B cell (primary cell): ENCODE measurements around the gene MEIOB. TPM values are rescaled to one million over a fixed set of nuclear protein-coding genes. Genes with fewer than 3 reads are reported as not detected.

Experiments used
- polyA plus RNA-seq: library from polyadenylated mRNA; depleted of rRNA; stranded (reverse); fragments of >200 nt; gene quantifications from 2 replicates; pipeline ENCODE4 v1.2.3, GENCODE V29; 2012
- total RNA-seq, 2 donors: library from RNA; stranded (reverse); fragments of 120-200 nt in 1 of 2; gene quantifications; 1 replicate in 1 of 2; 2 replicates in 1 of 2; pipeline versions ENCODE4 v1.2.3 to v1.2.4, GENCODE V29; 2013 to 2022

Gene MEIOB
- total and polyA plus RNA-seq, 2 donors (not counting 1 experiment from before 2014, with no cell fraction given) = not detected

Other genes with a start within 250 kb of the MEIOB start
- gene JPT2, start 193.9 kb downstream of the MEIOB start, total RNA-seq = 42.1 and 45.7 TPM in 2 replicates
- 7.6 and 10.7 TPM in 2 replicates for gene JPT2, start 193.9 kb downstream of the MEIOB start, polyA plus RNA-seq
- 340 and 348 TPM in 2 replicates for gene MAPK8IP3, start 166.0 kb downstream of the MEIOB start, total RNA-seq
- 249 and 320 TPM in 2 replicates for gene MAPK8IP3, start 166.0 kb downstream of the MEIOB start, polyA plus RNA-seq
- gene NME3, start 100.6 kb downstream of the MEIOB start, total RNA-seq = 57.3 and 63.2 TPM in 2 replicates
- gene NME3, start 100.6 kb downstream of the MEIOB start, polyA plus RNA-seq = 99.0 and 150 TPM in 2 replicates
- gene EME2, start 99.4 kb downstream of the MEIOB start, total RNA-seq = 42.5 and 43.9 TPM in 2 replicates
- gene EME2, start 99.4 kb downstream of the MEIOB start, polyA plus RNA-seq = 34.6 and 44.1 TPM in 2 replicates
- gene MRPS34, start 99.0 kb downstream of the MEIOB start, total RNA-seq = 44.6 and 54.5 TPM in 2 replicates
- gene MRPS34, start 99.0 kb downstream of the MEIOB start, polyA plus RNA-seq = 34.4 and 55.2 TPM in 2 replicates
- 91.2 and 95.5 TPM in 2 replicates for gene SPSB3, start 89.6 kb downstream of the MEIOB start, total RNA-seq
- gene SPSB3, start 89.6 kb downstream of the MEIOB start, polyA plus RNA-seq = 255 and 264 TPM in 2 replicates
- 50.2 and 52.6 TPM in 2 replicates for gene NUBP2, start 89.2 kb downstream of the MEIOB start, total RNA-seq
- 49.3 and 71.7 TPM in 2 replicates for gene NUBP2, start 89.2 kb downstream of the MEIOB start, polyA plus RNA-seq
- gene IGFALS, start 78.5 kb downstream of the MEIOB start, total RNA-seq = 0.22 TPM in 1 of 2 replicates, not detected in the other
- 0.49 and 0.63 TPM in 2 replicates for gene IGFALS, start 78.5 kb downstream of the MEIOB start, polyA plus RNA-seq
- 49.7 and 50.6 TPM in 2 replicates for gene HAGH, start 45.3 kb downstream of the MEIOB start, total RNA-seq
- gene HAGH, start 45.3 kb downstream of the MEIOB start, polyA plus RNA-seq = 48.9 and 74.2 TPM in 2 replicates
- 11.0 and 13.3 TPM in 2 replicates for gene FAHD1, start 45.0 kb downstream of the MEIOB start, total RNA-seq
- 7.2 and 14.5 TPM in 2 replicates for gene FAHD1, start 45.0 kb downstream of the MEIOB start, polyA plus RNA-seq
- not detected in 2 replicates for gene HS3ST6, start 46.3 kb upstream of the MEIOB start, total RNA-seq
- not detected in 2 replicates for gene HS3ST6, start 46.3 kb upstream of the MEIOB start, polyA plus RNA-seq
- gene MSRB1, start 71.0 kb upstream of the MEIOB start, total RNA-seq = 15.2 and 17.5 TPM in 2 replicates
- gene MSRB1, start 71.0 kb upstream of the MEIOB start, polyA plus RNA-seq = 4.4 and 8.5 TPM in 2 replicates
- gene RPL3L, start 82.5 kb upstream of the MEIOB start, total RNA-seq = not detected in 2 replicates
- not detected in 2 replicates for gene RPL3L, start 82.5 kb upstream of the MEIOB start, polyA plus RNA-seq
- 63.7 and 70.4 TPM in 2 replicates for gene NDUFB10, start 87.4 kb upstream of the MEIOB start, total RNA-seq
- gene NDUFB10, start 87.4 kb upstream of the MEIOB start, polyA plus RNA-seq = 76.9 and 92.6 TPM in 2 replicates
- 3,155 and 3,261 TPM in 2 replicates for gene RPS2, start 92.7 kb upstream of the MEIOB start, total RNA-seq
- 4,202 and 6,138 TPM in 2 replicates for gene RPS2, start 92.7 kb upstream of the MEIOB start, polyA plus RNA-seq
- 0.36 and 0.76 TPM in 2 replicates for gene RNF151, start 94.7 kb upstream of the MEIOB start, total RNA-seq
- 0.13 and 0.27 TPM in 2 replicates for gene RNF151, start 94.7 kb upstream of the MEIOB start, polyA plus RNA-seq
- gene TBL3, start 99.9 kb upstream of the MEIOB start, total RNA-seq = 31.9 and 32.2 TPM in 2 replicates
- gene TBL3, start 99.9 kb upstream of the MEIOB start, polyA plus RNA-seq = 41.2 and 52.2 TPM in 2 replicates
- gene NOXO1, start 109.3 kb upstream of the MEIOB start, total RNA-seq = 0.49 and 0.74 TPM in 2 replicates
- 0.30 and 1.0 TPM in 2 replicates for gene NOXO1, start 109.3 kb upstream of the MEIOB start, polyA plus RNA-seq
- 28.2 and 30.4 TPM in 2 replicates for gene GFER, start 112.0 kb upstream of the MEIOB start, total RNA-seq
- gene GFER, start 112.0 kb upstream of the MEIOB start, polyA plus RNA-seq = 15.6 and 16.1 TPM in 2 replicates
- 19.8 and 20.8 TPM in 2 replicates for gene SYNGR3, start 117.8 kb upstream of the MEIOB start, total RNA-seq
- gene SYNGR3, start 117.8 kb upstream of the MEIOB start, polyA plus RNA-seq = 19.5 and 28.7 TPM in 2 replicates
- gene ZNF598, start 137.7 kb upstream of the MEIOB start, total RNA-seq = 49.5 and 50.3 TPM in 2 replicates
- gene ZNF598, start 137.7 kb upstream of the MEIOB start, polyA plus RNA-seq = 61.1 and 61.5 TPM in 2 replicates
- 0.70 and 1.7 TPM in 2 replicates for gene NPW, start 147.6 kb upstream of the MEIOB start, total RNA-seq
- gene NPW, start 147.6 kb upstream of the MEIOB start, polyA plus RNA-seq = 0.13 and 0.36 TPM in 2 replicates
- gene NHERF2, start 154.7 kb upstream of the MEIOB start, total RNA-seq = 1.9 and 2.2 TPM in 2 replicates
- gene NHERF2, start 154.7 kb upstream of the MEIOB start, polyA plus RNA-seq = 1.5 and 1.8 TPM in 2 replicates
- 14.1 and 17.5 TPM in 2 replicates for gene NTHL1, start 175.7 kb upstream of the MEIOB start, total RNA-seq
- 20.1 and 27.6 TPM in 2 replicates for gene NTHL1, start 175.7 kb upstream of the MEIOB start, polyA plus RNA-seq
- 188 and 194 TPM in 2 replicates for gene TSC2, start 175.8 kb upstream of the MEIOB start, total RNA-seq
- 128 and 134 TPM in 2 replicates for gene TSC2, start 175.8 kb upstream of the MEIOB start, polyA plus RNA-seq